Memory B cell (primary cell): Measurements from ENCODE around the gene TRIM24.

Experiments
- ATAC-seq: fragments of 150-1000 bp; cut with Tn5 transposase; 2 replicates; pipeline ENCODE4 v1.10.0; 2021; ENCODE audit warnings: low read depth, mild to moderate bottlenecking, moderate library complexity
- DNase-seq, 2 donors: peaks; one replicate each; pipeline ENCODE4 v3.0.0; 2022; ENCODE audit warnings: low spot score in 2 of 2
- H3K27ac Mint-ChIP-seq: one replicate; pipeline ENCODE4 v1.8.0; 2022; ENCODE audit warnings: mild to moderate bottlenecking, moderate library complexity, mixed read lengths
- H3K27me3 Mint-ChIP-seq: one replicate; pipeline ENCODE4 v1.8.0; 2022; ENCODE audit warnings: mixed read lengths
- H3K36me3 Mint-ChIP-seq: one replicate; pipeline ENCODE4 v1.8.0; 2022; ENCODE audit warnings: mild to moderate bottlenecking, mixed read lengths
- H3K4me1 Mint-ChIP-seq: one replicate; pipeline ENCODE4 v1.8.0; 2022; ENCODE audit warnings: mixed read lengths
- H3K4me3 Mint-ChIP-seq: one replicate; pipeline ENCODE4 v1.8.0; 2022; ENCODE audit warnings: mild to moderate bottlenecking, moderate library complexity, mixed read lengths
- H3K9me3 Mint-ChIP-seq: one replicate; pipeline ENCODE4 v1.8.0; 2022; ENCODE audit warnings: mixed read lengths

TRIM24 gene

DNA sequence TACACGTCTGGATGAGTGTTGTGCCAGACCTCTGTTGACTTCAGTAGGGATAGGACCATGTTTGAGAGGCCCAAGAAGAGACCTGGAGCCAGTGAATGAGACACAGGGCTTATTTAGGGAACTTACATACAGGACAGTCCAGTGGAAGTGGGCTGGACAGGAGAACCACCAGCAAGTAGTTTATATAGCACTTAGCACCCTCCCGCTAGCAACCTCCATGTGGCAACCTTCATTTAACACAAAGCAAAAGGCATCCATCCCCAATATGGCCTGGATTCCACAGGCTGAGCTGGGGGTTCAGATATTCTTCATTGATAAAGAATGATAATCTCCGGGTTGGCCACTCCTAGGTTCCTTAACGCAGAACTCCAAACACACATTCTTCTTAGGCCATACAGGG lies 93.7 kb downstream of the TRIM24 start:
- no peak for ATAC-seq
- Mint-ChIP-seq H3K27ac (no peak overlapping the region), H3K27me3 (no peaks in the 10 kb centered on the region), H3K4me3 (no peak overlapping the region), H3K36me3 (peaks cover 75% of the 10 kb centered on the region), H3K9me3 (peaks cover 18% of the 10 kb centered on the region), H3K4me1 (no peaks in the 10 kb centered on the region)
- no peak for DNase-seq

- DNase-seq (no peak), ATAC-seq (no peak)
- no peaks in the 10 kb centered on the region for H3K4me1 Mint-ChIP-seq
- H3K27me3 Mint-ChIP-seq = no peaks in the 10 kb centered on the region
- H3K27ac Mint-ChIP-seq = no peak overlapping the region
- H3K9me3 Mint-ChIP-seq = peaks cover 16% of the 10 kb centered on the region
- H3K36me3 Mint-ChIP-seq = peaks cover 74% of the 10 kb centered on the region
- H3K4me3 Mint-ChIP-seq = no peak overlapping the region
Observed at GRCh38 chr7:138554674-138555073, 94.6 kb downstream of the TRIM24 start.

GRCh38 chr7:138555684-138556083 lies 95.6 kb downstream of the TRIM24 start:
- Mint-ChIP-seq H3K9me3 (peaks cover 10% of the 10 kb centered on the region), H3K27me3 (no peaks in the 10 kb centered on the region), H3K36me3 (peaks cover 76% of the 10 kb centered on the region), H3K27ac (no peak overlapping the region), H3K4me3 (no peak overlapping the region), H3K4me1 (no peaks in the 10 kb centered on the region)
- DNase-seq (no peak), ATAC-seq (no peak)

DNA sequence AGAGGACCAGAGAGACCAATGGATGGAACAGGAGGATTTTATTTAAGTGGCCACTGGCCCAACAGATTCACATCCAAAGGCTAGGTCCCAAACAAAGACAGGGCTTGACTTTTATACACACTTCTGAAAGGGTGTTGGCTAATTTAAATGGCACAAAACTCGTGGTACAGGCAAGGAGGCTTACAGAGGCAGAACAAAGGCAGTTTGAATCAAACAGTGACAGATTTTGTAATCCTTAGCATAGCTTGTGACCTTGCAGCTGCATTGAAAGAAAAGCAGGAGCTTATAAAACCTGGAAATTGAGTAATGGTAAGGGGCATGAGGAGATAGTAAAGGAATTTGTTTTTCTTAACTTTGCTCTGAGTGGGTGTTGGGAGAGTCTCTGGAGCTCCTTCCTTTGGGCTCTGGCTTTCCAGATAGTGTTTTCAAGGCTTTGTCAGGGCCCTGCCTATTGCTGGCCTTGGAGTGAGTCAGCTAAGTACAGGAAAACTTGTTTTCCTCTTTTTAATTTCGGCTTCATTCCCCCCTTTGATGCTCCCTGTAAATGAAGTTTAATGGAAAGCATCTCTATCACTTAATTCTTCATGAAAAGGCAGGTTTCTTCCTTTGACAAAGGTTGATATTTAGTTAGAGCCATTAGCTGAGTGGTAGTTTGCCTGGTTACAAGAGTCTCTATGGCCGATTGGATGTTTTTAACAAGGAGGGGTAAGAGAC lies 96.9 kb downstream of the TRIM24 start:
- Mint-ChIP-seq H3K27me3 (no peaks in the 10 kb centered on the region), H3K36me3 (peaks cover 80% of the 10 kb centered on the region), H3K27ac (no peak overlapping the region)

GRCh38 chr7:138559448-138559847 lies 99.4 kb downstream of the TRIM24 start:
- Mint-ChIP-seq H3K36me3 (peaks cover 84% of the 10 kb centered on the region), H3K4me1 (no peaks in the 10 kb centered on the region), H3K4me3 (no peak overlapping the region), H3K27me3 (no peaks in the 10 kb centered on the region), H3K27ac (no peak overlapping the region), H3K9me3 (peaks cover 20% of the 10 kb centered on the region)
- DNase-seq = no peak
- no peak for ATAC-seq

More for the DNA sequence above, 96.9 kb downstream of the TRIM24 start:
- no peak for DNase-seq
- Mint-ChIP-seq H3K4me3 (no peak overlapping the region), H3K4me1 (no peaks in the 10 kb centered on the region), H3K9me3 (peaks cover 11% of the 10 kb centered on the region)
- no peak for ATAC-seq

DNA sequence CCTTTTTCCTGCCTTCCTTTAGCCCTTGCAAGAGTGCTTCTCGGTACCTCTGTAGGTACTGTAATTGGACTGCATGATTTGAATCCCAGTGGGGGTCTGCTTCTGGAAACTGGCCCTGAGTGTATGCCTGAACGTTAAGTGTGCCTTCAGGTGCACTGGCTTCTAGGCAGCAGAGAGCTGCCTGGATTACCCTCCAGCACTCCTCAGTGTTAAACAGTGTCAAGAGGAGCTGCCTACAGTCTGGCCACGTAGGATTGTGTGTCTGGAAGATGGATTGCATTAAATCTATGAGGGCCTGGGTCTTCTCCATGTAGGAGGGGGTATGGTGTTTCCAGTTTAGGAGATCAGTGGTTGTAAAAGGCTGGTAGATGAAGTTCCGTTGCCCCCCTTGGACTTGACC lies 103.7 kb downstream of the TRIM24 start:
- H3K36me3 Mint-ChIP-seq = peaks cover 68% of the 10 kb centered on the region
- no peak for ATAC-seq
- no peak overlapping the region for H3K4me3 Mint-ChIP-seq
- H3K27ac Mint-ChIP-seq = no peak overlapping the region
- H3K9me3 Mint-ChIP-seq = peaks cover 26% of the 10 kb centered on the region
- no peaks in the 10 kb centered on the region for H3K4me1 Mint-ChIP-seq
- H3K27me3 Mint-ChIP-seq = no peaks in the 10 kb centered on the region
- no peak for DNase-seq

GRCh38 chr7:138564365-138564764 lies 104.3 kb downstream of the TRIM24 start:
- DNase-seq (no peak), ATAC-seq (no peak)
- no peaks in the 10 kb centered on the region for H3K4me1 Mint-ChIP-seq
- no peak overlapping the region for H3K27ac Mint-ChIP-seq
- peaks cover 69% of the 10 kb centered on the region for H3K36me3 Mint-ChIP-seq
- H3K4me3 Mint-ChIP-seq = no peak overlapping the region
- peaks cover 25% of the 10 kb centered on the region for H3K9me3 Mint-ChIP-seq
- no peaks in the 10 kb centered on the region for H3K27me3 Mint-ChIP-seq

DNA sequence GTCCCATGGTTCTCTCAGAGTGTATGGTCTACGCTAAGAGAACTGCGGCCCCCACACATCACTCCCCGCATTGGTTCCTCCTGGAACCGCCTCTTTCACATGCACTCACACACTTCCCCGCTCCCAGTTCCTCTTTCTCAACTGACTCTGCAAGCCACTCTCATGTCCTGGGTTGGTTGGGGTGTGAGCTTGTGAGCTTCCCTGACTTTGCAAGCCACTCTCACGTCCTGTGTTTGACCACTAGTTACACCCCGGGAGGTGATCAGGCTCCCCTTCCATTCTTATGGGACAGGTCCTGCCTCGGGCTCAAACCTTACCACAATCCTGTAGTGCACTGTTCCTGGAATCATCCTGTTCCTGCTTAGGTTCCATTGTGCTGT lies 105.0 kb downstream of the TRIM24 start:
- Mint-ChIP-seq H3K36me3 (peaks cover 69% of the 10 kb centered on the region), H3K27ac (no peak overlapping the region), H3K4me1 (no peaks in the 10 kb centered on the region), H3K27me3 (no peaks in the 10 kb centered on the region), H3K9me3 (peaks cover 25% of the 10 kb centered on the region), H3K4me3 (peak overlapping the region; percentile 54)
- ATAC-seq = no peak
- no peak for DNase-seq

DNA sequence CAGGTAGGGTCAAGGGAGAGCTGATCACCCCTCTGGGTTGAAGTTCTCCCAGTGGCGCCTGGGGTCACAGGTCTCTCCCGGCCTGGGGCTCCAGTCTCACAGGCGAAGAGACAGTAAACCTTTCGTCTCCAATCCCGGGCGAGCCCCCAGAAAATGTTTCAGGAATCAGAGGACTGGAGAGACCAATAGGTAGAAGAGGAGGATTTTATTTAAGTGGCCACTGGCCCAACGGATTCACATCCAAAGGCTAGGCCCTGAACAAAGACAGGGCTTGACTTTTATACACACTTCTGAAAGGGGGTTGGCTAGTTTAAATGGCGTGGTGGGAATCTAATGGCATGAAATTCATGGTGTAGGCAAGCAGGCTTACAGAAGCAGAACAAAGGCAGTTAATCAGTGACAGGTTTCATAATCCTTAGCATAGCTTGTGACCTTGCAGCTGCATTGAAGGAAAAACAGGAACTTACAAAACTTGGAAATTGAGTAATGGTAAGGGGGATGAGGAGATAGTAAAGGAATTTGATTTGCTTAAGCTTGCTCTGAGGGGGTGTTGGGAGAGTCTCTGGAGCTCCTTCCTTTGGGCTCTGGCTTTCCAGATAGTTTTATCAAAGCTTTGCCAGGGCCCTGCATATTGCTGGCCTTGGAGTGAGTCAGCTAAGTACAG lies 105.5 kb downstream of the TRIM24 start:
- ATAC-seq (no peak), DNase-seq (no peak)
- Mint-ChIP-seq H3K4me1 (no peaks in the 10 kb centered on the region), H3K9me3 (peaks cover 25% of the 10 kb centered on the region), H3K27ac (no peak overlapping the region), H3K36me3 (peaks cover 67% of the 10 kb centered on the region), H3K4me3 (no peak overlapping the region), H3K27me3 (no peaks in the 10 kb centered on the region)

DNA sequence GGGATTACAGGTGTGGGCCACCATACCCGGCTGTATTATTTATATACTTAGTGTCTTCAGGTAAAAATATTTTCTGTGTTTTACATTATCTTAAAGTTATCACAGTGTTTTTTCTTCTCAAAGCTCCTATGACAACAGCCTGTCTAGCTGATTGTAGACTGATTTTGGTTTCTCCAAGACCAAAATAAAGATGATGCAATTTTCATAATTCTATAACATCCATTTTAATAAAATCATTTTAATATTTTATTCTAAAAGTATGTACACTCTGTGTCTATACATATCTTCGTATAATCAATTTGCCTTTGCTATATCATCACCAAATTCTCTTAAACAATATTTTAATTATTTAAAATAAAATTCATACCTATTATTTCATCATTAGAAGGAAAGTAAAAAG lies 108.6 kb downstream of the TRIM24 start:
- Mint-ChIP-seq H3K4me3 (no peak overlapping the region), H3K36me3 (peaks cover 57% of the 10 kb centered on the region), H3K27ac (no peak overlapping the region), H3K27me3 (no peaks in the 10 kb centered on the region), H3K9me3 (peaks cover 19% of the 10 kb centered on the region), H3K4me1 (no peaks in the 10 kb centered on the region)
- DNase-seq = no peak
- no peak for ATAC-seq

- DNase-seq = no peak
- Mint-ChIP-seq H3K27me3 (no peaks in the 10 kb centered on the region), H3K4me3 (no peak overlapping the region), H3K36me3 (peaks cover 57% of the 10 kb centered on the region), H3K27ac (no peak overlapping the region), H3K9me3 (peaks cover 16% of the 10 kb centered on the region), H3K4me1 (no peaks in the 10 kb centered on the region)
- ATAC-seq = no peak
Observed at GRCh38 chr7:138569418-138569817, 109.4 kb downstream of the TRIM24 start.

- Mint-ChIP-seq H3K9me3 (peaks cover 6% of the 10 kb centered on the region), H3K27ac (no peak overlapping the region), H3K27me3 (no peaks in the 10 kb centered on the region), H3K4me1 (no peaks in the 10 kb centered on the region), H3K36me3 (peaks cover 48% of the 10 kb centered on the region), H3K4me3 (no peak overlapping the region)
- no peak for DNase-seq
- no peak for ATAC-seq
Observed at GRCh38 chr7:138570715-138571114, 110.7 kb downstream of the TRIM24 start.

DNA sequence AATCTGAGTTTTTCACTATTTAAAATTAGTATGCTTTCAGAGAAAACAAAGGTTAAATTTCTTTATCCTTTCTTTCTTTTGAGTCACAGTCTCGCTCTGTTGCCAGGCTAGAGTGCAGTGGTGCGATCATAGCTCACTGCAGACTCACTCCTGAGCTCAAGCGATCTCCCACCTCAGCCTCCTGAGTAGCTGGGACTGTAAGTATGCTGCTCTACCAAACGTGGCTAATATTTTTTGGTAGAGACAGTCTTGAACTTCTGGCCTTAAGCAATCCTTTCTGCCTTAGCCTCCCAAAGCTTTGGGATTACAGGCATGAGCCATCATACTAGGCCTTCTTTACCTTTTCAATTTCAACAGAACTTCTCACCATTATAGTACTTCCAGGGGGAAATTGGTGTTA lies 113.7 kb downstream of the TRIM24 start:
- Mint-ChIP-seq H3K4me1 (no peaks in the 10 kb centered on the region), H3K9me3 (peaks cover 2% of the 10 kb centered on the region), H3K27me3 (no peaks in the 10 kb centered on the region), H3K4me3 (no peak overlapping the region), H3K36me3 (peaks cover 54% of the 10 kb centered on the region), H3K27ac (no peak overlapping the region)
- no peak for DNase-seq
- ATAC-seq = no peak

GRCh38 chr7:138575897-138576428 lies 115.9 kb downstream of the TRIM24 start:
- no peaks in the 10 kb centered on the region for H3K9me3 Mint-ChIP-seq
- DNase-seq = no peak
- H3K27me3 Mint-ChIP-seq = no peaks in the 10 kb centered on the region
- no peak overlapping the region for H3K27ac Mint-ChIP-seq
- no peaks in the 10 kb centered on the region for H3K4me1 Mint-ChIP-seq
- peaks cover 46% of the 10 kb centered on the region for H3K36me3 Mint-ChIP-seq
- no peak overlapping the region for H3K4me3 Mint-ChIP-seq
- no peak for ATAC-seq

DNA sequence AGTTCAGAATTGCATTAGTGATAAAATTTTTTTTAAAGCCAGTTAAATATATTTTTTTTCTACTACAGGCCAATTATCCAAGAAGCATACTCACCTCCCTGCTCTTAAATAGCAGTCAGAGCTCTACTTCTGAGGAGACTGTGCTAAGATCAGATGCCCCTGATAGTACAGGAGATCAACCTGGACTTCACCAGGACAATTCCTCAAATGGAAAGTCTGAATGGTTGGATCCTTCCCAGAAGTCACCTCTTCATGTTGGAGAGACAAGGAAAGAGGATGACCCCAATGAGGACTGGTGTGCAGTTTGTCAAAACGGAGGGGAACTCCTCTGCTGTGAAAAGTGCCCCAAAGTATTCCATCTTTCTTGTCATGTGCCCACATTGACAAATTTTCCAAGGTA lies 119.1 kb downstream of the TRIM24 start:
- ATAC-seq (no peak), DNase-seq (no peak)
- peaks cover 41% of the 10 kb centered on the region for H3K36me3 Mint-ChIP-seq
- H3K27ac Mint-ChIP-seq = no peak overlapping the region
- no peaks in the 10 kb centered on the region for H3K27me3 Mint-ChIP-seq
- H3K9me3 Mint-ChIP-seq = no peaks in the 10 kb centered on the region
- H3K4me1 Mint-ChIP-seq = no peaks in the 10 kb centered on the region
- no peak overlapping the region for H3K4me3 Mint-ChIP-seq
